ENCODE data around the gene FBLN5.

Gene FBLN5, protein sequence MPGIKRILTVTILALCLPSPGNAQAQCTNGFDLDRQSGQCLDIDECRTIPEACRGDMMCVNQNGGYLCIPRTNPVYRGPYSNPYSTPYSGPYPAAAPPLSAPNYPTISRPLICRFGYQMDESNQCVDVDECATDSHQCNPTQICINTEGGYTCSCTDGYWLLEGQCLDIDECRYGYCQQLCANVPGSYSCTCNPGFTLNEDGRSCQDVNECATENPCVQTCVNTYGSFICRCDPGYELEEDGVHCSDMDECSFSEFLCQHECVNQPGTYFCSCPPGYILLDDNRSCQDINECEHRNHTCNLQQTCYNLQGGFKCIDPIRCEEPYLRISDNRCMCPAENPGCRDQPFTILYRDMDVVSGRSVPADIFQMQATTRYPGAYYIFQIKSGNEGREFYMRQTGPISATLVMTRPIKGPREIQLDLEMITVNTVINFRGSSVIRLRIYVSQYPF

DNA sequence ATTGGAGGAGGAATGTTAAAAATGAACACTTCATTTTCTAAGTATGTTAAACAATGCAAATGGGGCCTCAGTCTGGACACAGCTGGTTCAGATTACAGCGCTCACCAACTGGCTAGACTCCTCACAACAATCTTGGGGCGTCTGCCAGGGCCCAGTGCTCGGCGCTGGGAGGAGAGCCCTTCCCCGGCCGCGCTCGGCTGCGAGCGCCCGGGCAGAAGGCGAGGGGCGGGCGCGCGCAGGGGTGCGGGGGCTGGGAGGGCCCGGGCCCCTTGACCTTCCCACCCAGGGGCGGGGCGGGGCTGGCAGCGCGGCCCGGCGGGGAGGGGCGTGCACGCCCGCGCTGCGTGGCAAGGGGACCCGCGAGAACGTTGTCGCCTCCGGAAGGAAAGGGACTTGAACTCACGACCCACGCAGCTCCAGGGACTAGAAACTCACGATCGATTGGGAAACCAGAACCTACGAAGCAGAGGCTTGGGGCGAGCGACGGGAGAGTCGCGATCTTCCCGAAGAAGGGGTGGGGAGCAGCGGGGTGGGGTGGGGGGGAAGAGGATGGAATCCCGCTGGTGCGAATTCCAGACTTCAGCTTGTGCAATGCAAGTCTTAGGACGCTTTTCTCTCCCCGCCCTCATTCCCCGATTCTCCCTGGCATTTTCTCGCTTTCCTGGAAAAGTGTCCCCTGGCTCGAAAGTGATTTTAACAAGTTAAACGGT is at the start of gene FBLN5:
TSS of gene FBLN5 (minus strand) at position 220 of the 710 bp plus-strand sequence. CDS start 465 bp downstream, outside the sequence.
- peak; percentile 26 for DNase-seq

DNA sequence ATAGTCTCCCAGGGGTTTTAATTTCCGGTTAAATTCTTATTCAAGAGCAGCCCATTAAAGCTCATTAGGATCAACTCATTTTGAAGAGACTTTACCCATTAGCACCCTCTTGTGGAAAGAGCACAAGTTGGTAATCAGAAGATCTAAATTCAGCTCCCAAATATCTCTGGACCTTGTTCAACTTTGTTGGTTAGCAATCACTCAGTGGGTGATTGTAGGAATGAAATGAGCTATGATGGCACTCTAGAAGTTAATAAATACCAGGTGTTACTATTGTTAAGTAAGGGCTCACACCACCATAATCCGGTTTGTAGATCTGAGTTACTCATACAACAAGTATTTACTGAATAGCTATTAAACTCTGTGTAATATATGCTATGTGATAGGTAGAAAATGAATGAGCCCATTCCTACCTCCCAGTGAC is 49.5 kb upstream of the FBLN5 start:
- peak; percentile 62 for DNase-seq

DNA sequence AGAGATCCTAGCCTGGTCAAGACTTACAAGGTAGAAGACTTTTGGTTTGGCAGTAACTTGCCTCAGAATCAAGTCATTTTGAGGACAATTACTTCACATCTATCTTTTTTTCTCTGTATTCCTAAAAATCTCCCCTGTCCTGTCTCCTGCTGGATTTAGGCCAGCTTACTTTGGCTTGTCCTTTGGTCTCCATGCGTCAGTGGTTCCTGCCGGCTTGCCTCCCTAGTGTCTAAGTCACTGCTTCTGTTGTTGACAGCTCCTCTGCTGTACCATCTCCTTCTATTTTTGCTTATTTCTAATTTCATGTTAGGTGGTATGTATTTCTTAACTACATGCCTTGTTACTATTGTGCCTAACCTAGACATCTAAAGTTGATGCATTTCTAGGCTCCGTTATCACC is 39.7 kb upstream of the FBLN5 start:
- DNase-seq: no peak

DNA sequence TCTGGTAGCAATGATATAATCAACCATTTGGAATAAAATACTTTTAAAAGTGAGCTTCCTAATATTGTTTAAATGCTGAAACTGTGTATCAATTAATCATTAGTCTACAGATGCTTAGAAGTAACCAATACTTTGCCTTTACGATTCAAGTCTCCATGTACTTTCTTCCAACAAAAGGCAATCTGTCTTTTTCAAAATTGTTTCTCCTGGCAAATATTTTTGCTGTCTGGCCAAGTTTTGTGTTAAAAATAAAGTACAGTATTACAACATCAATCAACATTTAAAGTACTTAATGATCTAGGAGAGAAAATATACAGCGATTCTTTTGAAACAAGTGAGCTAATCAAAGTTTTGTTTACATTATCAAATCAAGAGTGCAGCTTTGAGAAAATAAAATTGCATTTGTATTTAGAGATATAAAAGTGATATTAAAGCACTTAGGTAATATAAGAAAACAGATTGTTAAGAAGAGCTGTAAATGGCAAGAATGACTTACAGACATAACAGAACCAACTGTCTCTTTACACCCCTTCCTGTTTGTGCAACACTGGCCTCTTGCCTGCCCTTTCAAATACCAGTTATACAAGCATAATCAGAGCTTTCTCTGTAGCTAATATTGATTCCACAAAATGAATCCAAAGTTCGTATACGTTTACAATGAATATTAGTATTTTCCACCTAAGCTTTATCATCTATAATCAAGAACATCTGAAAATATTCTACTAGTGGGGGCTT is 38.2 kb upstream of the FBLN5 start:
- DNase-seq: peak; percentile 59

DNA sequence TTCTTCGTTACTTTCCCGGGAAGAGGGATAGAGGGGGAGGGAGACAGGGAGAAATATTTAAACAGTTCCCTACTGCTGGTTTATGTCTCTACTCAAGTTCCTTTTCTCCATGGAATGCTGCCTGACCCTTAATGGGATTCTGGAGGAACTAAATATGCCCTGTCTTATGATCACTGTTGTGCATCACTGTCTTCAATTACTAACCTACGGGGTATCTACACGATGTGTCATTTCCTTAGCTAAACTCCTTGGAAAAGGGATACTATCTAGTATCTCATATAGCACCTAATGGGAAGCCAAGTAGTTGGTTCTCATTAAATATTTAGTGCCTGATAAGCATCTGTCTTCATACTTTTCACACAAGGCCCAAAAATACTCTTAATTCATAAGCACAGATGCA is 37.5 kb upstream of the FBLN5 start:
- peak; percentile 25 for DNase-seq

DNA sequence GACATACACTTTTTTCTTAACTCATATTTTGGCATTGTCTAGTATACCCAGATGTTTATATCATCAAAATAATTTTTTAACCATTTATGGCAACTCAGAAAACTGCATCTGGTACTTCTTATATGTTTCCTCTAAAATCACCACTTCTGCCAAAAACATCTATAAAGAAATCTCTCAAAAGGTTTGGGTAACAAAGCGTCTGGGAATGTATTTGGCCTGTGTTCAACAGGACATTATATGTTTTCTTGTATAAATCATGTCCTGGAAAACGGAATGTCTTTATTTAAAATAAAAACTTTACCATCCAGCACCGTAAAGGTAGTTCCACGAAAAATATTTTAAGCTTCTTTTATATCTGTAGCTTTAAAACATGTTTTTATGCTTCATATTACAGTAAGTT is 36.1 kb upstream of the FBLN5 start:
- DNase-seq: no peak

DNA sequence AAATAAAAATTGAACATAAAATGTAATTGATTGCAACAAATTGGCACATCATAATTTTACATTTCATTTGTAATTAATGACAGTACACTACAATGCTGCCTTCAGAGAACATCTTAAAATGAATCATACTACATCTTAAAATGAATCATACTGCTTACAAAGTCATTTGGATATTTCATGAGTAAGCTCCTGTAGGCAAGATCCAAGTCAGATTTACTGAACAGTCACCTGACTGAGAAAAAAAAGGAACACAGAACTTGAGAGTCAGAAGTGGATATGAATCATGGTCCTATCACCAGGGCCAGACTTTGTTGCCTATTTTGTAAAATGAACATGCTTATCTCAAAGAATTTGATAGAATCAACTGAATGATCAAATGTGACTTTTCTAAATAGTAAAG is 32.7 kb upstream of the FBLN5 start:
- peak; percentile 90 for DNase-seq

DNA sequence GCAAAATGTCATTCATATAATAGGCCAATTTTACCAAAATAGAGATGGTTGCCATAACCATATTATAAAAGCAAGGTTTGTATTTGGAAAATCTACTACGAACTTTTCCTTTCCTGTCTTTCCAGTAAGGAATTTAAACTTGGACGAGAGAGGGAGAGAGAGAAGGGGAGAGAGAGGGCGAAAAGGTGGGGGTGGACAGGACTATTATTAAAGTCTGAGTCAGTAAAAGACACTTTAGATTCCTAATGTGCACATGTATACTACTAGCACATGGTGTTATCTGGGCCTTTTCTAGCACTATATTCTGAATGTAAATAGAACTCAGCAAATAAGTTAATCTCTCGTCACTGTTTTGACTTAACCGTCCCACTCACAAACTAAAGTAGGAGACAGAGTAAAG is 30.4 kb upstream of the FBLN5 start:
- DNase-seq: no peak

DNA sequence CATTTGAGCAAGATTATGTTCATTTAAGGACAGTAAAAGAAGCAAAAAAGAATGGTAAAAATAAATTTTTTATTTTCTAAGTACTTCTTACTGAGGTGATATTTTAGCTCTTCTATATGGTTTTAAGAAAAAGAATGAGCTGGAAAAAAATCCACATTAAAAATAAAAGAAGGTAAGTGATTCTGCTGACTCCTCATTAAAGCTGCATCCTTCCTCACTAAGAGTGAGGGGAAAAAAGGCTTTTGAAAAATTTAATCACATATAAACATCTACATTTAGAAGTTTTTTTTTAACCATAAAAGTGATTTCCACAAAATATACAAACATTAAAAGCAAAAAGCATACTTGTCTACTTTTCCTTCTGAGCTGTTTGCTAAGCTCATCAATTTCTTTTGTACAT is 28.3 kb upstream of the FBLN5 start:
- DNase-seq: no peak

DNA sequence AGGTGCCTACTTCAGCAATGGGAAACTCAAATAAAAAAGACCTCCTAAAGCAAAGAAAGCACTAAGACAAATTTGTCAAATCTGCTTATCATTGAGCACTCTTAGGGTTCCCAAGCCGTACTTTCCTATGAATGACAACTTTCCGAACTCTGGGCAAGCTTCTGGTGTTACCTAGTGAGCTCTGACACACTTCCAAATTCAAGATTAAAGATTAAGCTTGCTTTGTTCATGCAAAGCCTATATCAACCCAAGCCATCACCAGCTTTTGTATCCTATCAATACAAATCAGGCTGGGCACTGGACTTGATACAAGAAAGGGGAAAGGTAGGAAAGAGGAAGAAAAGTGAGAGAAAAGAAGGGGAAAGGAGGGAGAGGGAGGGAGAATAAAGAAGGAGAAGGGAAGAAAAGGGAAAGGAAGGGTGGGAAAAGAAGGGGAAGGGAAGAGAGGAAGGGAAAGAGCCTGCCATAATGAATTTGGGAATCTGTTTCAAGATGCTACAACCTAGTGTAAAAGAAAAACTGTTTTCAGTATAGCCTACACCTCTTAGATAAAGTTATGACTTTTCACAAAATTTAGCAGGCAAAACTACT is 23.8 kb upstream of the FBLN5 start:
- DNase-seq: no peak

DNA sequence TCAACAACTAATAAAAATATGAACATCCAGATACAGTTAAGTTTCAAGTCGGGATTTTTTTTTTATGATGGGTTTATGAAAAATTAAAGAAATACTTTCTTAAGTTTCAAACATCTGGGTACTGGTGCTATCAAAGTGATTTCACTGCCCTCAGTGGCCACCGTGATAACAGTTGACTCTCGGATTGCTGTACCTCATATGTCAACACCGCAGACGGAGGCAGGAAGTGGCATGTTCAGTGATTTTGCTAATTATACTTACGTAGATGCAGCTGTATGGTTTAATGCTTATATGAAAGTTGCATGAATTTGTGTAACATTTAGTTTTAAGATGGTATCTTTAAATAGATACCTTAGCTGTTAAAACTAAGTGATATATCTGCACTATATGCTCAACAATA is 20.8 kb upstream of the FBLN5 start:
- DNase-seq: no peak

DNA sequence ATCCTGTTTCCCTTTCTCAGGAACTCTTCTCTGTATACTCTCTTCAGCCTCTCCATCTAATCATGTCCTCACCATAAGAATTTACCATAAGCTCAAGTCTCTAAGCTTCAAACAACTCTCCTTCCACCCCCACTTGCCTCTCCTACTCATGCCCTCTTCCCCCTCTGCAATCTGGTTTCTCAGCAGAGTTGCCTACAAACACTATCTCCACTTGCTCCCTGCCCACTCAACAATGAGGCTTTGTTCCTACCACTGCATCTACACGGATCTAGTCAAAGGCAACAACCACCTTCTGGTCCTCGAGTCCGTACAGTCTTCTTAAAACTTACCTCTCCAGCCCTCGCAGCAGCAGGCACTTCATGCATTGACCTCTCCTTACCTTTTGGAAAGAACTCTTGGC is 17.2 kb upstream of the FBLN5 start:
- DNase-seq: no peak

DNA sequence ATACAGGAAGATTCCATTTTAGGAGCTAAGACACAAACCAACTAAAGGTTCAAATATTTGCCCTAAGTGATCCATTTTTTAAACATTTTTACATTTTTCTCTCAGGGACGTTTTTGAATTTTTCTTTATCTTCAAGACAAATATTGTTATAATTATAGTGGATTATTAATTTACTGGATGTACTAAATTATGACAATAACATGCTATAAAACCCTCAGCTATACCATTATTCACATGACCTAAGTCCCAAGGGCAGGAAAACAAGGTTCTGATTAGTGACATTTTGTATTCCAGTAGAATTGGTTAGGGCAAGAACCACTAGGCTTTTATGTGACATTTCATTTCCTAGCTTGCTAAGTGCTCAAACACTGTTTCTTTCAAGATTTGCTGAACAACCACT is 16.5 kb upstream of the FBLN5 start:
- DNase-seq: no peak

DNA sequence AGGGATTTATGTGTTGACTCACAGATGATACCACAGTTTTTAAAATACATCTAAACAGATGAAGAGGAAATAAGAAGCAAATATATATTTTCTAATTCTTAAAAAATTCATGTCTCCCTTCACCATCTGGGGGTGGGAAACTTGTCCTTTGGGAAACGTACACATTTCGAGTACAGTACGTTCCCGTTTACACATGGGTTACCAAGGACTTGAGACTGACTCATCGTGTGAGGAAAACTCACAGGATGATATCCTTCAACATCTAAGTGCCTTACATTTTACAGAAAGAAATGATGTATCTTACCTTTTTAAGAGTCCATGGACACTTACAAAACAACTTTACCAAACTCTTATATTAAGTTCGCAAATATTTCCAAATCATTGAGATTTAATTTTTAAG is 16.0 kb upstream of the FBLN5 start:
- DNase-seq: no peak

DNA sequence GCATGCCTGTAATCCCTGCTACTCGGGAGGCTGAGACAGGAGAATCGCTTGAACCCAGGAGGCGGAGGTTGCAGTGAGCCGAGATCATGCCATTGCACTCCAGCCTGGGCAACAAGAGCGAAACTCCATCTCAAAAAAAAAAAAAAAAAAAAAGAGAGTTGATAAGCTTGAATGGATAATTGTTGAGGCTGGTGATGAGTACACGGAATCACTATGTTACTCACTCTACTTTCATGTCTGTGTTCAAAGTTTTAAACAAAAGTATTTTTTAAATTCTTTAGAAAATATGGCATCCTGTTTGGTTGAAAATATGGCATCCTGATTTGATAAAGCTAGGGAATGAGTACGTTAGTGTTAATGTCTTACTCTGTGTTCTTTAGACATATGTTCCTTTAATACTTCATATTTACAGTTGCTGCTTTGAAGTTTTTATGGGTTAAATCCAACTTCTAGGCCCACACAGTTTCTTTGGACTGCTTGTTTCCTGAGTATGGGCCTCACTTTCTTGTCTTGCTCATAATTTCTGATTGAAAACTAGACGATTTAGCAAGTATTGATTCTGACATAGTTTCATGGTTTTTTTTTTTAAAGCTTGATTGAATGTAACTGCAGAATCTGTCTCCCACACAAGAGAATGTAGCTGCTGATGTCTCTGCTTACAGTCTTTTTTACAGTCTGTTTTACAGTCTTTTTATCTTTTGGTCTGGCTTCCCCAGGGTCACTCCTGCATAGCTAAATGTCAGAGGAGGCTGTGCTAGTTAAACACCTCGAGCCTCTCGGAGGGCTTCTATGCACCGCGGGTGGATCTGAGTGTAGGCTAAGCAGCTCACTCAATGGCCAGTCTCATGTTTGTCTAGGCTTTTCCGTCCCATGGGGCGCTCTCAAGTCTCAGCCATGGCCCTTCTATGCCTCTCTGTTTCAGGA is 14.1 kb upstream of the FBLN5 start:
- DNase-seq: no peak

DNA sequence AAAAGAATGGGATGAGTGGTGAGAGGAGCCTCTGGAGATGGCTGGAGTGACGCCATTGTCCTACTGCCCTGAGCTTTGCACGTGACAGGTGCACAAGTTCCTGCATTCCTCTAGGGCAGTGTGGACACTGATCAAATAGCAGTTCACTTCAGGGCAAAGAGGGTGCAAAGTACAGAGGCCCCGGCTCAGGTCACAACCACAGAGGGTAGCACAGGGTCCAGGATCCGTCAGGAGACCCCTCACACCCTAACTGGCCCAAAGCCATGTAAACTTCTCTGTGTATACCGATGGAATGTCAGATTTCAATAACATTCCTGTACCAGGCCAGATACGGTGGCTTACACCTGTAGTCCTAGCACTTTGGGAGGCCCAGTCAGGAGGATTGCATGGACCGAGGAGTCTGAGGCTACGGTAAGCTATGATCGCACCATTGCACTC is 10.4 kb upstream of the FBLN5 start:
- DNase-seq: no peak

DNA sequence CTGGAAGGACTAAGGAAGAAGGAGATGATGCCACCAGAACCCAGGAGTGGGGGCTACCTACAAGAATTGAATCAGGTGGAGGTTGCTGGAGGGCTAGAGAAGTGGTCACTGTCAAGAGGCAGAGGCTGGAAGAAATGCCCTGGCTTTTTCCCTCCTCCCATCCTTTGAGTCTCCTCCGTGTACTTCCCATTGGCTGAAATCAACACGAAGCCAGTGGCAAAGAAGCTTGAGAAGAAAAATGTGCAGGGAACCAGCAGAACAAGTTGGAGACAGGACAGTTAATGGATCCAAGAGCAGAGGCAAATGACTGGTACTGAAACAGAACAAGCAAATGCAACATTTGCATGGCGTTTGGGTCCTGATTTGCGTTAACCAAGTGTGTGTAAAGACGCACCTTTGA is 9.1 kb upstream of the FBLN5 start:
- no peak for DNase-seq

DNA sequence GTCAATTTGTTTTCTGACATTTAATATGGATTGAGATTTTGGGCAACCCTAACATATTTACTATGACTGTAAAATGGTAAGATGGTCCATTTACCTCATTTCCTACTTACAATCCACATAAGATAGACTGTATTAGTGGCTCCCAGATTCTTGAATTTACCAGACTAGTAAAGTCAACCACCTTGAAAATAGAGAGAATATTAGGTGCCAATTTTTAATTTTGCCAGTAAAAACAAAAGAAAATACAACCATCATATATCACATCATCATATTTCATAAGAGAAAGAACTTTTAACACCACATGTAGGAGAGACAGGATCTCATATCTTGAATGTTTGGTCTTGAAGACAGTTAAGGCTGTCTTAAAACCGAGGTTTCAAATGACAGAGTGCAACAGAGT is 7.7 kb upstream of the FBLN5 start:
- DNase-seq: no peak

DNA sequence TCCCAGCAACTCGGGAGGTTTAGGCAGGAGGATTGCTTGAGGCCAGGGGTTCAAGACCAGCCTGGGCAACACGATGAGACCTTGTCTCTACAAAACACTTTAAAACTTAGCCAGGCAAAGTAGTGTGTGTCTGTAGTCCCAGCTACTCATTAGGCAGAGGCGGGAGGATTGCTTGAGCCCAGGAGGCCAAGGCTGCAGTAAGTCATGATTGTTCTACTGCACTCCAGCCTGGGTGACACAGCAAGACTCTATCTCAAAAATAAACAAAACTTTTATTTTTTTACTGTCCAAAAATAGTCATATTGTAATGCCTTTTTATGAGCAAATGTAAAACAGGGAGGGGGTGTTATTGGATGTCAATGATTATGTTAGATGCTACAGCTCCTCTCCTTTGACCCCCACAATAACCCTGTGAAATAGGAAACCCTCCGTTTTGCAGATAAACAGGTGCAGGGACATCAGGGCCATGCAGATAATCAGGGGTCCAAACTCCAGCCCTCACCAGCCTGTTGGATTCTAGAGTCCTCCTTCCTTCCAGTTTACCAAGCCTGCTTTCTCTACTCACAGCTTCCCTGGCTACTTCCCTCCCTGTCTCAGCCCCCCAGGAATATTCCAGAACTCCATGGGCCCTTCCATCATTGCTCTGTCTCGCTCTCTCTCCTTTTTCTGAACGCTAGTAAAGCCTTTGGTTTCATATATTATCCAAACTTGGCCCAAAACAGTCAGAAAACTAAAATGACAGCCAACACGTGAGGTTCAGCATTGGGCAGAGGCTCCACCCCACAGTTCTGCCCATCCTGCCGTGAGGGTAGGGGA is 5.9 kb upstream of the FBLN5 start:
- no peak for DNase-seq

DNA sequence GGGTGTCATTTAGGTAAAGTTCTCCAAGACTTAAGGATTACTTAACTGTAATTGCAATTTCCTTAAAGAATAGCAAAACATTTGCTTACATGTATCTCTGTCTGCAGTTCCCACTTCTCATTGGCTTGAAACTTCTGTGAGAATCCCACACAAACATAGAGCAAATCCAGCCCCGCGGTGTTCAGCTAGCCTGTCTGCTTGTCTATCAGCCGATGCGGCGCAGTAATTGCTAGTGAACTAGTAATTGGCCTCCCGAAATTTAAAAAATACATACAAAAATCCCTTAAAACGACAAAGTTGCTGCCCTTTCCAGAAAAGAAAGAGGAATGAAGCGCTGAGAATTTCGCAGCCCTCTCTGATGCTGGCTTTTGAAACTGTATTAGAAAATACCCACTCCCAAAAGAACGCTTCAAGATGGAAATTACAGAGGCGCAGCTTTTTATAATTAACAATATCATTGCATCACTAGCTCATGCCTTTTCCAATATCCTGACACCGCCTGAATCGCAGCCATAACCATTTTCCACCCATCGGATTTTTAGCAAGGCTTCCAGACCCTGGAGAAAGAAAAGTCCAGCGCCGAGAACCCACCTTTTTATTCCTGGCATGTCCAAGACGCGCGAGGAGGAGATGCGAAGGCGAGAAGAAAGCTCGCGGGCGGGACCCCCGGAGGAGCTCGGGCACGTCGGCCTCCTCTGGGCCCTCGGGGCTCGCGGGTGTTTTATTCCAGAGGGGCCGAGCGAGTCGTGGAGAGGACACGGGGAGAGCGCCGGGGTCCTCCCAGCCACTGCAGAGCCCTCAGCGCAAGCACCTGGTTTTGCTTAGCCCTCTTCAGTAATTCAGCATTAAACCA is 646 bp downstream of the FBLN5 start:
- no peak for DNase-seq
